ENCODE measurements around the gene APBA2. TPM values are rescaled to one million over a fixed set of nuclear protein-coding genes. Genes with fewer than 3 reads are reported as not detected.
A peak's percentile ranks its signal among the peaks of the same experiment; 100 is the strongest.

The APBA2 gene
- total and polyA plus RNA-seq, 2 of the 4 experiments (the other 2 are of a cell fraction), result 21.7 to 33.0 TPM

GRCh38 chr15:28993720-28994053, 107.9 kb downstream of the APBA2 start:
- Histone ChIP-seq H3K23ac (ENCODE audit: low read depth, low read length) (no peak overlapping the region), H3K4me2 (ENCODE audit: low read depth, low read length) (no peak overlapping the region), H2BK15ac (ENCODE audit: low read depth, low read length) (no peak overlapping the region), H3K4me1 (ENCODE audit: control insufficient read depth, insufficient read depth, low read length) (peaks cover 8% of the 10 kb centered on the region), H4K8ac (ENCODE audit: low read depth in 2 of 2, low read length in 2 of 2) (peak overlapping the region in 1 of 2 experiments; percentile 17; a peak in 1 of 4 replicates), H2BK20ac (ENCODE audit: low read depth, low read length) (no peak overlapping the region), H3K9me1 (ENCODE audit: insufficient read depth, low read length) (peaks cover 3% of the 10 kb centered on the region; the same call in 1 of the 2 replicates), H2BK5ac (ENCODE audit: low read depth, low read length, poor library complexity, severe bottlenecking) (no peak overlapping the region), H3K56ac (ENCODE audit: extremely low read depth, insufficient read depth, low read length) (no peak overlapping the region), H2AK9ac (replicated peaks; ENCODE audit: low read depth, low read length, poor library complexity) (no peak overlapping the region), H3K27ac (ENCODE audit: insufficient read depth, low read length) (no peak overlapping the region), H4K5ac (ENCODE audit: low read depth, low read length) (no peak overlapping the region), H3K27me3 (ENCODE audit: control insufficient read depth, insufficient read depth, low read length) (no peaks in the 10 kb centered on the region), H3K4me3 (ENCODE audit: insufficient read depth, low read depth, low read length) (no peak overlapping the region), H2AFZ (replicated peaks; ENCODE audit: low read length, poor library complexity) (no peak overlapping the region), H3K79me1 (ENCODE audit: low read depth in 1 of 2, low read length in 2 of 2) (peaks cover 3 to 32% of the 10 kb centered on the region in 2 experiments; a peak in 3 of 4 replicates), H3K14ac (replicated peaks; ENCODE audit: low read depth, low read length) (no peak overlapping the region), H4K91ac (ENCODE audit: insufficient read depth, low read depth, low read length) (no peak overlapping the region), H3K4ac (ENCODE audit: low read depth, low read length) (no peak overlapping the region), H3K9me3 (ENCODE audit: control insufficient read depth, insufficient read depth, low read length) (no peaks in the 10 kb centered on the region), H3K9ac (ENCODE audit: low read depth, low read length) (no peak overlapping the region), H3K18ac (ENCODE audit: low read depth, low read length) (no peak overlapping the region), H2BK120ac (ENCODE audit: low read depth, low read length) (no peak overlapping the region), H2AK5ac (ENCODE audit: low read depth, low read length) (no peak overlapping the region), H3K36me3 (ENCODE audit: control insufficient read depth, insufficient read depth, low read length) (peaks cover 5% of the 10 kb centered on the region), H4K20me1 (ENCODE audit: insufficient read depth, low read length) (no peaks in the 10 kb centered on the region; the same call in 1 of the 2 replicates)
- POLR2A ChIA-PET (ENCODE audit: unreplicated experiment), result no interaction called here
- BruUV-seq (replicated peaks), result no TSS peak
- in situ Hi-C loops (cut with MboI; ENCODE audit: low sequenced_read_pairs) (no loop called here), dilution Hi-C loops (cut with HindIII; ENCODE audit: low sequenced_read_pairs, unreplicated experiment) (no loop called here), intact Hi-C loops (cut with micrococcal nuclease) (no loop called here)
- WGBS, 2 experiments (ENCODE audit: extremely low coverage in 2 of 2, insufficient read length in 1 of 2), result 100% methylated on average over 4 of the region's 7 CpGs; no CpG with 5 or more reads in 1 of the 2 experiments
- DNase-seq (no peak), ATAC-seq (ENCODE audit: low read depth) (no peak)
- CTCF ChIA-PET, result no interaction called here
- no peak for TF ChIP-seq RCOR1 (IDR thresholded peaks at IDR 0.05; ENCODE audit: insufficient replicate concordance, low read length)
